Caki2 (cell line): Measurements from ENCODE around the gene FASTKD3. TPM values are rescaled to one million over a fixed set of nuclear protein-coding genes. Genes with fewer than 3 reads are reported as not detected.
A peak's percentile ranks its signal among the peaks of the same experiment; 100 is the strongest.
"Not testable (repeated sequence)": the region's sequence is repeated elsewhere in the genome, so short reads cannot be mapped to it uniquely, and the experiment has no call there.

Source experiments
- DNase-seq: peaks from one replicate; pipeline ENCODE4 v3.0.0-alpha.2; 2015; ENCODE audit warnings: low read depth
- in situ Hi-C: cut with HindIII; loops from 2 replicates; pipeline ENCODE4 v1.10.0; 2016; ENCODE audit warnings: low sequenced_read_pairs, low pct_unique_long_range_greater_than_20kb, mixed read lengths
- total RNA-seq: library from RNA; depleted of rRNA; stranded (reverse); fragments of >200 nt; shearing (Covaris generic); gene quantifications from 2 replicates; pipeline ENCODE4 v1.2.3, GENCODE V29; 2014; ENCODE audit warnings: low replicate concordance; rRNA removed

FASTKD3 gene
- total RNA-seq: 5.1 and 10.2 TPM in 2 replicates

- DNase-seq: peak; percentile 78
- in situ Hi-C loops: no loop called here
Observed at GRCh38 chr5:7868773-7869473, at the start of gene FASTKD3, which contains the start of gene MTRR. Gene FASTKD3 (minus strand): TSS chr5:7869031. CDS start chr5:7868083, 948 bp downstream. Gene MTRR (plus strand): TSS chr5:7869148. CDS start chr5:7870795, 1,647 bp downstream.

GRCh38 chr5:7917130-7918123 is 48.6 kb upstream of the FASTKD3 start:
- in situ Hi-C loops: no loop called here
- DNase-seq: no peak

GRCh38 chr5:7916171-7916804 is 47.5 kb upstream of the FASTKD3 start:
- DNase-seq: no peak
- in situ Hi-C loops: no loop called here

- in situ Hi-C loops, DNase-seq: not testable (repeated sequence)
Observed at GRCh38 chr5:7911429-7911771, 42.6 kb upstream of the FASTKD3 start.

GRCh38 chr5:7910738-7911428 is 42.1 kb upstream of the FASTKD3 start:
- DNase-seq: no peak
- in situ Hi-C loops: no loop called here

GRCh38 chr5:7908317-7908716 is 39.5 kb upstream of the FASTKD3 start:
- in situ Hi-C loops: no loop called here
- no peak for DNase-seq

GRCh38 chr5:7907612-7908011 is 38.8 kb upstream of the FASTKD3 start:
- in situ Hi-C loops: no loop called here

GRCh38 chr5:7904170-7904569 is 35.3 kb upstream of the FASTKD3 start:
- DNase-seq: peak; percentile 44
- in situ Hi-C loops: no loop called here

More at GRCh38 chr5:7907612-7908011, 38.8 kb upstream of the FASTKD3 start:
- no peak for DNase-seq

GRCh38 chr5:7902666-7903625 is 34.1 kb upstream of the FASTKD3 start:
- no peak for DNase-seq
- in situ Hi-C loops: no loop called here

GRCh38 chr5:7902201-7902600 is 33.4 kb upstream of the FASTKD3 start:
- in situ Hi-C loops: no loop called here
- DNase-seq: no peak

- in situ Hi-C loops: no loop called here
- peak; percentile 35 for DNase-seq
Observed at GRCh38 chr5:7897014-7897600, 28.3 kb upstream of the FASTKD3 start.

- in situ Hi-C loops: no loop called here
- no peak for DNase-seq
Observed at GRCh38 chr5:7894860-7895259, 26.0 kb upstream of the FASTKD3 start.

GRCh38 chr5:7894439-7894838 is 25.6 kb upstream of the FASTKD3 start:
- no peak for DNase-seq
- in situ Hi-C loops: no loop called here

GRCh38 chr5:7888901-7889300 is 20.1 kb upstream of the FASTKD3 start:
- DNase-seq: no peak
- in situ Hi-C loops: no loop called here

- in situ Hi-C loops: no loop called here
- DNase-seq: peak; percentile 36
Observed at GRCh38 chr5:7886849-7887475, 18.1 kb upstream of the FASTKD3 start.

- in situ Hi-C loops: no loop called here
Observed at GRCh38 chr5:7884491-7885267, 15.8 kb upstream of the FASTKD3 start.

More at GRCh38 chr5:7884491-7885267, 15.8 kb upstream of the FASTKD3 start:
- no peak for DNase-seq
